Measurements from ENCODE around the gene BCAS3.

Gene BCAS3

GRCh38 chr17:60743282-60743681, 65.6 kb downstream of the BCAS3 start:
- WGBS, 2 experiments (ENCODE audit: insufficient coverage in 2 of 2): no CpG with 5 or more reads among the region's 1 CpG
- no peaks in the 10 kb centered on the region for H3K9me3 ChIP-seq (ENCODE audit: control insufficient read depth, low read length)
- peaks cover 11% of the 10 kb centered on the region for H3K4me1 ChIP-seq (ENCODE audit: control insufficient read depth, insufficient read depth, low read length, poor library complexity, severe bottlenecking)
- H3K4me3 ChIP-seq (ENCODE audit: extremely low read depth, insufficient read depth, low read length, poor library complexity, severe bottlenecking): no peak overlapping the region
- no peaks in the 10 kb centered on the region for H3K36me3 ChIP-seq (ENCODE audit: control insufficient read depth, insufficient read depth, low read length)
- peak overlapping the region; percentile 92 for H3K27ac ChIP-seq (ENCODE audit: low read depth, low read length, severe bottlenecking)

- Histone ChIP-seq H3K36me3 (ENCODE audit: control insufficient read depth, insufficient read depth, low read length) (no peaks in the 10 kb centered on the region), H3K4me1 (ENCODE audit: control insufficient read depth, insufficient read depth, low read length, poor library complexity, severe bottlenecking) (peaks cover 11% of the 10 kb centered on the region), H3K9me3 (ENCODE audit: control insufficient read depth, low read length) (no peaks in the 10 kb centered on the region), H3K27ac (ENCODE audit: low read depth, low read length, severe bottlenecking) (peak overlapping the region; percentile 92), H3K4me3 (ENCODE audit: extremely low read depth, insufficient read depth, low read length, poor library complexity, severe bottlenecking) (no peak overlapping the region)
- no CpG with 5 or more reads among the region's 5 CpGs for WGBS, 2 experiments (ENCODE audit: insufficient coverage in 2 of 2)
Measured at GRCh38 chr17:60743799-60744198, 66.1 kb downstream of the BCAS3 start.

GRCh38 chr17:60744355-60744966, 66.8 kb downstream of the BCAS3 start:
- no peaks in the 10 kb centered on the region for H3K36me3 ChIP-seq (ENCODE audit: control insufficient read depth, insufficient read depth, low read length)
- no peak overlapping the region for H3K4me3 ChIP-seq (ENCODE audit: extremely low read depth, insufficient read depth, low read length, poor library complexity, severe bottlenecking)

GRCh38 chr17:60745544-60745943, 67.9 kb downstream of the BCAS3 start:
- WGBS, 2 experiments (ENCODE audit: insufficient coverage in 2 of 2): no CpG with 5 or more reads among the region's 2 CpGs
- peaks cover 11% of the 10 kb centered on the region for H3K4me1 ChIP-seq (ENCODE audit: control insufficient read depth, insufficient read depth, low read length, poor library complexity, severe bottlenecking)
- H3K27ac ChIP-seq (ENCODE audit: low read depth, low read length, severe bottlenecking): no peak overlapping the region
- peaks cover 2% of the 10 kb centered on the region for H3K9me3 ChIP-seq (ENCODE audit: control insufficient read depth, low read length)
- H3K36me3 ChIP-seq (ENCODE audit: control insufficient read depth, insufficient read depth, low read length): no peaks in the 10 kb centered on the region
- H3K4me3 ChIP-seq (ENCODE audit: extremely low read depth, insufficient read depth, low read length, poor library complexity, severe bottlenecking): no peak overlapping the region

More at GRCh38 chr17:60744355-60744966, 66.8 kb downstream of the BCAS3 start:
- H3K4me1 ChIP-seq (ENCODE audit: control insufficient read depth, insufficient read depth, low read length, poor library complexity, severe bottlenecking): peaks cover 11% of the 10 kb centered on the region
- no peaks in the 10 kb centered on the region for H3K9me3 ChIP-seq (ENCODE audit: control insufficient read depth, low read length)
- 67% methylated on average over 1 of the region's 3 CpGs; no CpG with 5 or more reads in 1 of the 2 experiments for WGBS, 2 experiments (ENCODE audit: insufficient coverage in 2 of 2)
- H3K27ac ChIP-seq (ENCODE audit: low read depth, low read length, severe bottlenecking): peak overlapping the region; percentile 92

GRCh38 chr17:60747069-60747808, 69.6 kb downstream of the BCAS3 start:
- no peak overlapping the region for H3K4me3 ChIP-seq (ENCODE audit: extremely low read depth, insufficient read depth, low read length, poor library complexity, severe bottlenecking)
- WGBS, 2 experiments (ENCODE audit: insufficient coverage in 2 of 2): 27 to 36% methylated on average over 2 to 5 of the region's 5 CpGs
- peaks cover 11% of the 10 kb centered on the region for H3K4me1 ChIP-seq (ENCODE audit: control insufficient read depth, insufficient read depth, low read length, poor library complexity, severe bottlenecking)
- H3K9me3 ChIP-seq (ENCODE audit: control insufficient read depth, low read length): peaks cover 3% of the 10 kb centered on the region
- no peaks in the 10 kb centered on the region for H3K36me3 ChIP-seq (ENCODE audit: control insufficient read depth, insufficient read depth, low read length)
- no peak overlapping the region for H3K27ac ChIP-seq (ENCODE audit: low read depth, low read length, severe bottlenecking)

- Histone ChIP-seq H3K4me3 (ENCODE audit: extremely low read depth, insufficient read depth, low read length, poor library complexity, severe bottlenecking) (no peak overlapping the region), H3K4me1 (ENCODE audit: control insufficient read depth, insufficient read depth, low read length, poor library complexity, severe bottlenecking) (peaks cover 11% of the 10 kb centered on the region), H3K27ac (ENCODE audit: low read depth, low read length, severe bottlenecking) (no peak overlapping the region), H3K36me3 (ENCODE audit: control insufficient read depth, insufficient read depth, low read length) (no peaks in the 10 kb centered on the region), H3K9me3 (ENCODE audit: control insufficient read depth, low read length) (peaks cover 3% of the 10 kb centered on the region)
- 63% methylated on average over 2 of the region's 2 CpGs; no CpG with 5 or more reads in 1 of the 2 experiments for whole genome bisulfite sequencing, 2 experiments (ENCODE audit: insufficient coverage in 2 of 2)
Measured at GRCh38 chr17:60748204-60748603, 70.6 kb downstream of the BCAS3 start.

- no peak overlapping the region for H3K27ac ChIP-seq (ENCODE audit: low read depth, low read length, severe bottlenecking)
- peaks cover 6% of the 10 kb centered on the region for H3K4me1 ChIP-seq (ENCODE audit: control insufficient read depth, insufficient read depth, low read length, poor library complexity, severe bottlenecking)
- peaks cover 3% of the 10 kb centered on the region for H3K9me3 ChIP-seq (ENCODE audit: control insufficient read depth, low read length)
- no peak overlapping the region for H3K4me3 ChIP-seq (ENCODE audit: extremely low read depth, insufficient read depth, low read length, poor library complexity, severe bottlenecking)
- 67 to 96% methylated on average over 2 of the region's 4 CpGs for WGBS, 2 experiments (ENCODE audit: insufficient coverage in 2 of 2)
- H3K36me3 ChIP-seq (ENCODE audit: control insufficient read depth, insufficient read depth, low read length): no peaks in the 10 kb centered on the region
Measured at GRCh38 chr17:60749050-60749449, 71.4 kb downstream of the BCAS3 start.

- H3K4me3 ChIP-seq (ENCODE audit: extremely low read depth, insufficient read depth, low read length, poor library complexity, severe bottlenecking): no peak overlapping the region
- H3K4me1 ChIP-seq (ENCODE audit: control insufficient read depth, insufficient read depth, low read length, poor library complexity, severe bottlenecking): no peaks in the 10 kb centered on the region
- WGBS, 2 experiments (ENCODE audit: insufficient coverage in 2 of 2): 93 to 96% methylated on average over 4 of the region's 5 CpGs
- no peaks in the 10 kb centered on the region for H3K36me3 ChIP-seq (ENCODE audit: control insufficient read depth, insufficient read depth, low read length)
- H3K9me3 ChIP-seq (ENCODE audit: control insufficient read depth, low read length): peaks cover 3% of the 10 kb centered on the region
- H3K27ac ChIP-seq (ENCODE audit: low read depth, low read length, severe bottlenecking): no peak overlapping the region
Measured at GRCh38 chr17:60749708-60750107, 72.1 kb downstream of the BCAS3 start.

- Histone ChIP-seq H3K4me1 (ENCODE audit: control insufficient read depth, insufficient read depth, low read length, poor library complexity, severe bottlenecking) (no peaks in the 10 kb centered on the region), H3K4me3 (ENCODE audit: extremely low read depth, insufficient read depth, low read length, poor library complexity, severe bottlenecking) (no peak overlapping the region), H3K27ac (ENCODE audit: low read depth, low read length, severe bottlenecking) (no peak overlapping the region), H3K36me3 (ENCODE audit: control insufficient read depth, insufficient read depth, low read length) (no peaks in the 10 kb centered on the region), H3K9me3 (ENCODE audit: control insufficient read depth, low read length) (peaks cover 3% of the 10 kb centered on the region)
Measured at GRCh38 chr17:60750640-60751039, 73.0 kb downstream of the BCAS3 start.

GRCh38 chr17:60751884-60752283, 74.2 kb downstream of the BCAS3 start:
- no peak overlapping the region for H3K4me3 ChIP-seq (ENCODE audit: extremely low read depth, insufficient read depth, low read length, poor library complexity, severe bottlenecking)
- no peaks in the 10 kb centered on the region for H3K4me1 ChIP-seq (ENCODE audit: control insufficient read depth, insufficient read depth, low read length, poor library complexity, severe bottlenecking)
- no CpG with 5 or more reads among the region's 1 CpG for WGBS, 2 experiments (ENCODE audit: insufficient coverage in 2 of 2)
- peaks cover 3% of the 10 kb centered on the region for H3K9me3 ChIP-seq (ENCODE audit: control insufficient read depth, low read length)
- no peaks in the 10 kb centered on the region for H3K36me3 ChIP-seq (ENCODE audit: control insufficient read depth, insufficient read depth, low read length)
- no peak overlapping the region for H3K27ac ChIP-seq (ENCODE audit: low read depth, low read length, severe bottlenecking)

All from mesodermal cell (in vitro differentiated cells).